ENCODE results near the gene ZSCAN29.
A peak's percentile ranks its signal among the peaks of the same experiment; 100 is the strongest.

ZSCAN29 gene

DNA sequence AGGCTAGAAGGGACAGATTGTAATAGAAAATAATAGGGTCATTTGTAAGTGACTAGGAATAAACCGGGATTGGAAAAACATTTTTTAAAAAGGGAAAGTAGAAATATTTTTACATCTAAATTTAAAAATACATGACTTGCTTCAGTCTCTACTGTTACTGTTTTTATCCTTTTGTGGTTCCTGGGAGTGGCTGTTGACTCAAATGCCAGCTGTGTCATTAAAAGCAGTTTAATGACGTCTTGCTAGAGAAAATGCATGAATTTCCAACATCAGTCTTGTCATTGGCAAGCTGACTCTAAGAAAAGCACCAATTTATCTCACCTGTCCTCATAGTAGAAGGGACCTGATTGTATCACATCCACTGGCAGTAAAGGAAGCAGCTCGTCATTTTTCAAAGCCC lies 23.7 kb downstream of the ZSCAN29 start:
- no peak for DNase-seq

DNA sequence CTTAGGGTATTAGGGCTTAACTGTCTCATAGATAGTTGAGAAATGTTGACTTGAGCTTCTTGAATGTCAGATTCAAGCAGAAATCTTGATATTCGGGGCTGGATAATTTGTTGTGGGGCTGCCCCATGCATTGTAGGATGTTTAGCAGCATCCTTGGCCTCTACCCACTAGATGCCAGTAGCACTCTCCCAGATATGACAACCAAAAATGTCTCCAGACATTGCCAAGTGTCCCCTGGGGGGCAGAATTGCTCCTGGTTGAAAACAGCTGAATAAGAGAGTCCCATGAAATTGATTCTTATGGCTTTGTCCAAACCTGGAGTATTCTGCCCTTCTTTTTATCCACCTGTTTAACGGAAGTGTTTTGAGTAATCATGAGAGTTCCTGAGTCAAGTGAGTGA lies 24.5 kb downstream of the ZSCAN29 start:
- no peak for DNase-seq

GRCh38 chr15:43330780-43331087 lies 40.1 kb downstream of the ZSCAN29 start:
- no peak for DNase-seq

DNA sequence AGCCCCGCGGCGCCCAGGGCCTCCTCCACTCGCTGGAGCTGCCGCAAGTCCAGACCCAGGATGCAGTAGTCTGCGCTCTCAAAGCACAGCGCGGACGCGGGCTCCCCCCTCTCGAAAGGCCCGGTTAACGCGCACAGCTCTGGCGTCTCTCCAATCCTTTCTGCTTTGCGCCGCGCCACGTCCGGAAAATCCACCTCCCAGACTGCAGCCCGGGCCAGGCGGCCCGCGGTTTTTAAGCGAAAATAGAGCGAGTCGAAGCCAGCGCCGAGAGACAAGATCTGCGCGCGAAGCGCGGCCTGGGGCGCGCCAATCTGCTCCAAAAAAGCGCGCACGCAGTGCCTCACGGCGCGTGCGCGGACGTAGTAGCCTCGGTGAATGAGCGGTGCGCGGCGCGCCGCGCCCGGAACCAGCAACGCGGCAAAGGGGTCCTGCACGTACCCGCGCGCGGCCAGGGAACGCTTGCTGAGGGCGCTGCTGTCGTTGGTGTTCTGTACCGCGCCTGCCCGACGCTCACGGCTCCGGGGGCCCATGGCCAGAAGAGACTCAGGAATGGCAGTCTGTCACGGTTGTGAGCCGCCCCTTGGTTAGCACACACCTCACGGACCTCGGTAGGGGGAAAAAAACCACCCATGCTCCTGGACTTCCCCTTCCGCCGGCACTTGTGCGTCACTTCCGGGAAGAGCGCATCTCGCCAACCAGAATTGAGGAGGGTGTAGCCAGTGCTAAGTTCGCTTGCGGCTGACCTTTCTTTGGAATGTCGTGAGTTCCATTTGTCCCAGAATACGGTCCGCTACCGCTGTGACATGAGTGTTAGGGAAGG lies 40.7 kb downstream of the ZSCAN29 start, which contains the start of gene LCMT2:
Gene LCMT2 (minus strand): TSS at position 614 of the 820 bp plus-strand sequence. CDS start 84 bp downstream, at position 530.
- peak; percentile 91 for DNase-seq

GRCh38 chr15:43329217-43329959 lies 41.5 kb downstream of the ZSCAN29 start:
- no peak for DNase-seq

GRCh38 chr15:43325039-43325684 lies 45.7 kb downstream of the ZSCAN29 start:
- no peak for DNase-seq

DNA sequence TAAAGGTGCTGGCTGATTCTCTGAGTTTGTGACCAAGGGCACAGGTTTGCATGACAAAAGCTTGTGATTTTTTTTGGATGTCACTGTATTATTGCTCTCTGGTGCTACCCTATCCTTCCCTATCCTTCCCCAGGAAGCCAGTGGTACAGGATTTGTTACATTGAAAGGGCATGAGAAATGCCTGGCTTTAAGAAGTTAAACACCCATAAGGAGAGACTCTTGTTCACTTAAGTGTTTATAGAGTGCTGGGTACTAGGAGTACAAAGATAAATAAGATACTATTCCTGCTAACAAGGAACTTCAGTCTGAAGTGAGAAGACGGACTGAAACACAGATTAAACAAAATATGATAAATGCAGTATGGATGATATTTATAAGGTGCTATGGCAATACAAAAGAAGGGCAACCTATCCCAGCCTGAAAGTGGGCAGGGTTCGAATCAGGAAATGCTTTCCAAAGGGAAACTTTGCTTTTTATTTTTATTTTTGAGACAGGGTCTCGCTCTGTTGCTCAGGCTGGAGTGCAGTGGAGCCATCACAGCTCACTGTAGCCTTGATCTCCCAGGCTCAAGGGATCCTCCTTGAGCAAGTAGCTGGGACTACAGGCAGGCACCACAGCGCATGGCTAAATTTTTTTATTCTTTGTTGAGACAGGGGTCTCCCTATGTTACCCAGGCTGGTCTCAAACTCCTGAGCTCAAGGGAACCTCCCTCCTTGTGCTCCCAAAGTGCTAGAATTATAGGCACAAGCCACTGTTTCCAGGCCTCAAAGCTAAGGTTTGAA lies 51.7 kb downstream of the ZSCAN29 start:
- no peak for DNase-seq

DNA sequence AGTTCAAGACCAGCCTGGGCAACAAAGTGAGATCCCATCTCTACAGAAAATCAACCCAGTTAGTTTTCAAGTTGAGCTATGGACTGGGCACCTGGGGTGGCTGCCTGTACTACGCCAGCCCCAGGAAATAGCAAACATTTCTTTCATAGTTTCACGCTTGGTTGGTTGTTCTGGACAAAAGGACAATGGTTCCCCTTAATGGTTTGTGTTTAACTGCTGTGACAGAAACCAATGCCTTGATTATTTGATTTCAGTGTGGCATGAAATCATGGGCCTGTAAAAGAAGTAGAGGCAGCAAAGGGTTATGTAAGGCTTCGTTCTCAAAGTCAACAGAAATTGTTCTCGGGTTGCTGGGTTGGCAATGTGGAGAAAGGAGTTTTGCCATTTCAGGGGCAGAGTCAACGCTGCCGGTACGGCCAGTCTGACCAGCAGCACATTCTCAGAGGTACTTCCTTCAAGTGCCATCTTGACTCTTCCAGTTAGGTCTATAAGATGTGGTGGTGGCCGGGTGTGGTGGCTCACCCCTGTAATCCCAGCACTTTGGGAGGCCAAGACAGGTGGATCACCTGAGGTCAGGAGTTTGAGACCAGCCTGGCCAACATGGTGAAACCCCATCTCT lies 53.2 kb downstream of the ZSCAN29 start:
- no peak for DNase-seq

GRCh38 chr15:43316971-43317346 lies 53.9 kb downstream of the ZSCAN29 start:
- no peak for DNase-seq

DNA sequence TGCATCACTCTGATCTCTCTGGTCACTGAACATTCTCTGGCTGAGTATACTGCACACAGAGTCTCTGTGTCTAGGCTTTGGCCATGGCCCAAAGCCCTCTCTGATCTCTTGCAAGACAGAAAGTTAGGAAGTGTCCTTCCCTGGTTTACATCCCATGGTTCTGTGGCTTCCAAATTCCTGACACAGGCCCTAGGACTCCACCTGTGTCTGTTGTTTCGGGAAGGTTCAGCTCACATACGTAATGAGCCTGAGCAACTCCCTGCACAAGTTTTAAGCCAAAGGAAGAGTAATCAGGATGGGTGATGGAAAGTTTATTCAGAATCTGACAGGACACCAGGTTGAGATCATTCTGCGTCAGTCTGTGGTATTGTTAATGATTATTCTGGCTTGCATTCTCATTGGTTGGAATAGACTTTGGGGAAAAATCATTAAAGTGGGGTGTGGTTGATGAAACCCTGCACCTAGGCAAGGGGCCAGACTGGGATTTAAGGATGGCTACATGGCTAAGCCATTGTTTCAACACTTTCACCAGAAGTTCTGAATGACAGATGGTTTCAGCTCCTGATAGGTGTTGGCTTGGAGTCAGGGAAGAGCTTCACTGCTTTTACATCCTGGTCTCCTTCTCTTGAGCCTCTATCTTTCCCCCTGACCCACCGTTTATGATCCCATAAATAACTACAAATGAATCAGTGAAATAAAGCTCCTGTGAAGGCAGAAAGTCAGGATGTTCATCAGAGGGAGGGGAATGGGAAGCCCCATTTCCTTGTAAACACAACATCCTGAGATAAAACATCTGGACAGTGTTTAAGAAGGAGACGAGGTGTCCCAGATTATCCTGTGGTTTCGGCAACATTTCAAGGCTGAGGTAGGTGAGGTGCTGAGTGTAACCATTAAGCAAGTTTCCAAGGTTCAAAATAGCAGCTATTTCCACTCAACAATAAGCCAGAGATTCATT lies 54.5 kb downstream of the ZSCAN29 start:
- no peak for DNase-seq

DNA sequence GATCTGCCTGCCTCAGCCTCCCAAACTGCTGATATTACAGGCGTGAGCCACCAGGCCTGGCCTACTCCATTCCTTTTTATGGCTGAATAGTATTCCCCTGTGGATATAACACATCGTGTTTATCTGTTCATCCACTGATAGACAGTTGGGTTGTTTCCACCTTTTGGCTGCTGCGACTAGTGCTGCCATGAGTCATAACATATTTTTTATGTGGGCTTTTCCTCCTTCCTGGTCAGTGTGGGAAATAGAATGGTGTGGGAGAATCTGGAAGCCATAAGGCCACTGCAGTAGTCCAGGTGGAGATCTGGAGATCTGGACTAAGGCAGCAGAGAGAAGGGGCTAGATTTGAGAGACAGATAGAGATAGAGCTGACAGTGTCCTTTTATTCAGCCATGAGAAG lies 56.7 kb downstream of the ZSCAN29 start:
- no peak for DNase-seq

- no peak for DNase-seq
These were observed 58.5 kb downstream of the ZSCAN29 start for GRCh38 chr15:43312378-43312777.

Data from central memory CD4-positive, alpha-beta T cell (primary cell).